Cardiac fibroblast (primary cell): Measurements from ENCODE around the gene LZTFL1.

Experiments
- DNase-seq, 2 donors: peaks; one replicate each; pipeline versions ENCODE4 v3.0.0 to v3.0.0-alpha.2; 2010; ENCODE audit warnings: low read depth in 2 of 2
- H3K4me3 ChIP-seq, 2 donors: replicated peaks in 1 of 2; 1 replicate in 1 of 2; 2 replicates in 1 of 2; pipeline ENCODE4 v1.5.1; 2011; ENCODE audit warnings: low read depth in 2 of 2, low read length in 2 of 2, mild to moderate bottlenecking in 2 of 2, moderate library complexity in 1 of 2
- CTCF ChIP-seq: IDR thresholded peaks from one replicate; pipeline ENCODE4 v1.5.1; 2011; ENCODE audit warnings: low read depth, mild to moderate bottlenecking, low read length, inconsistent platforms

Gene LZTFL1

DNA sequence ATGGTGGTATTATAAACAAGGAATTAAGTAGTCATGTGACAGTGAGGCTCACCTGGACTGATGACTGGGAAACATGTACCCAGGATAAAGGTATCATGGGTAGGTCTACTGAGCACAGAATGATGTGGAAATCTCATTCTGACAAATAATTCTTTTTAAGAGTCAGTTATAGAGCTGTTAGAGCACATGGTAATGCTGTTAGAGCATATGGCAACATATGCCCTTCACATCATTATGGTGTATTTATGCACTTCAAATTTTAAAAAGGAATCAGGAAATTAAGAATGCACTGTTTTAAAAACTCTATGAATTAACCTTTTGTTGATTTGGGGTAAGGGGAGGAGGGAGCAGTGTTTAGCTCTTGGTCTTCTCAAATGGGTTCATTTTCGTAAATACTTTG lies 47.3 kb downstream of the LZTFL1 start:
- DNase-seq: no peak
- no peak for TF ChIP-seq CTCF
- no peak overlapping the region for H3K4me3 ChIP-seq

DNA sequence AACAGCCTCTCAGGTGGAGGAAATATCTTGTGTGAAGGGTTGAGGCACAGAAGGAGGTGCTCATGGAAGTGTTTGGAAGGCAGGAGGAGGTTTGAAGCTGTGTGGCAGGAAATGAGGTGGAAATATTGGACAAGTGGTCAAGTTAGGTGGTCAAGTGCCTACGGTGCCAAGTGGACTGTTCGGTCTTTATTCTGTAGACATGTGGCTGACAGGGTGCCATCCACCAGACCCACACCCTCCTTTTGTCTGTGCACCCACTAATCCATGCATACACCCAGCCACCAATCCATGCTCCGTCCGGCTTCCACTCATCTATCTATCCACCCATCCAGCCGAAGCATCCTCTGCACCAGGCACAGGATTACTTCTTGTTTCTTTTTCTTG lies 47.8 kb downstream of the LZTFL1 start:
- DNase-seq: no peak
- no peak for TF ChIP-seq CTCF
- no peak overlapping the region for H3K4me3 ChIP-seq

DNA sequence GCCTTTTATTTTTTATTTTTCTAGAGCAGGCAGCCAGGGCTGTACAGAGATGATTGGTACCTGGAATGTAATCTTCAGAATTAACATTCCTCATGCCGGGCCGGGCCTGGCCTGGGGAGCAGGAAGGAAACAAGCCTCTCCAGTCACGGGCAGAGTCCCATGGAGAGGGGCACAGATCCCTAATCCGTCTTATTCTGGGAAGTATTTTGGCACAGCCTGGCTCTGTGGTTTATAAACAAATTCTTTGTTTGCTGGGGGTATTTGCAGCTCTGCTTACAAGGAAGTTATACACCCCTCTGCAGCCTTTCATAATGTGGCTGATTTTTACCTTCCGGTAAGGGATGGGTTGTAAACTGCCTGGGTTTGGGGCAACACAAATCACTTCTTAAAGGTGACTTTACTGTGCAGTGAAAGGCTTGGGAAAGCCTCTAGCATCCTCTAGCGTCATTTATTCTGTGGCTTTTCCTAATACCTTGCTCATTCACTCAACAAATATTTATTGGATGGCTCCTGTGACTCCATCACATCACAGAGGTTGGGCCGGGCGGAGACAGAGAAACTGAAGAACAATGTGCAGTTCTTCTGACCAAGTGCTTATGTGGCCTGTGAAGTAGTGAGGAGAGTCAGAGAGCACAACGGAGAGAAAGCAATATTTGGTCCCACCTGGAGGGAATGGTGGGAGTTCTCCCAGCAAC lies 48.3 kb downstream of the LZTFL1 start:
- no peak for DNase-seq
- no peak for TF ChIP-seq CTCF
- no peak overlapping the region for H3K4me3 ChIP-seq

DNA sequence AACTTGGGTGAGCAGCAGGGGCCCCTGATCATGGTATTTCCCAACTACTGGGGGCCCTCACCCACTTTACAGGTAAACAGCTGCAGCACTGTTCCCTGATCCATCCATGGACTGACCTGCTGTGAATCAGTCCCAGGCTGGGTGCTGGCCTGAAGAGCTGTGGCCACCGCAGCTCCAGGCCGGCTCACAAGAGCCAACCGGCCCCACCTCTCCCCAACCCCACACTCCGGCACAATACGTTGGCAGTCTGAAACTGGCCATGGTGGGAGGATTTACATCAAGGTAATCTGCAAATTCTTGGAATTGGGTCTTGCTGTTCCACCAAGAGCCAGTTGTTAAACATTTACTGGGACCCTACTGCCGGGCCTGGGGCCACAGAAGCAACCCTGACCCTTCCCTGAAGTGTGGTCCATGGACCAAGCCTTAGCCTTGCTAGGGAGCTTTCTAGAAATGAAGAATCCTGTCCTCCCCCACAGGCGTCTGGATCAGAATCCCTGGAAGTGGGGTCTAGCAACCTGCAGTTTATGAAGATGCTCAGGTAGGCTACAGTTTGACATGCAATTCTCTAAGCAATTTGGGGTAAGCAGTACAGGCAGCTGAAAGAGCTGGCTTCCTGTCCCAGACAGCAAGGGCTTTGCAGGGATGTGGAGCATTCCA lies 49.3 kb downstream of the LZTFL1 start:
- H3K4me3 ChIP-seq: no peak overlapping the region
- TF ChIP-seq CTCF: no peak
- DNase-seq: no peak

DNA sequence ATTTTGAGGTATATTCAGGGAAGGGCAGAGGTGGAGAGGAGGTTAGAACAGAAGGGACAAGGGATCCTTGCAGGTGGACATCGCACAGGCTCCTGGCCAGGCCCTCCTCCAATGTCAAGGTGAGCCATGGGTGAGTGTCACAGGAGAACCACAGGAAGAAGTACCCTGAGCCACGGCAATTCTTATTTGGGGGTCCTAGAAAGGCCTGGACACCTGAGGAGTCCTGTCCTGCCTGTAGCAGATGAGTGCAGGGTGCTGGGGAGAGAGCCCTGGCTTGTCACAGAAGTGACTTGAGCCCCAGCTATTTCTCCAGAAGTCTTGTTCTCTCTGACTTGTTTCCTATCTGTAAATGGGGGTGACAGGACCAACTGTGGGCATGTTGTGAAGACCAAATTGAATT lies 49.9 kb downstream of the LZTFL1 start:
- no peak for TF ChIP-seq CTCF
- no peak overlapping the region for H3K4me3 ChIP-seq
- no peak for DNase-seq

DNA sequence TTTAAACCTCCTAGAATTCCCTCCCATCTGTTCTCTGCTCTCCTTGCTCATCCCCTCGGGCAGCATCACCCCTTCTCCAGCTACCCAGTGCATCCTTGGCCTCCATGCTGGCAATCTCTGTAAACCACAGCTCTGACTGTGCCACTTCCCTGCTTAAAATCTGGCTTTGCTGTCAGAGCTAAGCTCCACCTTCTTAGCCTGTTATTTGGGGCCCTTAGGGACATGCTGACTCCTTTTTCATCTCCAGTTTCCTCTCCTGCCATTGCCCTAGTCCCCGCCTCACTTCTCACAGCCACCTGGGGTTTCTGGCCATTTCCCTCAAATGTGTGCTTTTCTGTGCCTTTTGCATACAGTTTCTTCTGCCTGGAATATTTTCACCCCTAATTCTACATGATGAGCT lies 51.3 kb downstream of the LZTFL1 start:
- no peak for DNase-seq
- no peak overlapping the region for H3K4me3 ChIP-seq
- TF ChIP-seq CTCF: no peak
